Measurements from ENCODE around the gene SPPL3.
"Not testable (repeated sequence)": the region's sequence is repeated elsewhere in the genome, so short reads cannot be mapped to it uniquely, and the experiment has no call there.

Gene SPPL3

GRCh38 chr12:120841525-120841924 is 62.6 kb downstream of the SPPL3 start:
- DNase-seq = no peak

- no peak for DNase-seq
Observed at GRCh38 chr12:120839503-120839902, 64.7 kb downstream of the SPPL3 start.

GRCh38 chr12:120838629-120839383 is 65.4 kb downstream of the SPPL3 start:
- not testable (repeated sequence) for DNase-seq

GRCh38 chr12:120836114-120836684 is 68.0 kb downstream of the SPPL3 start:
- DNase-seq = no peak

GRCh38 chr12:120835657-120836056 is 68.5 kb downstream of the SPPL3 start:
- no peak for DNase-seq

- DNase-seq = no peak
Observed at GRCh38 chr12:120835304-120835612, 68.9 kb downstream of the SPPL3 start.

GRCh38 chr12:120834489-120835303 is 69.5 kb downstream of the SPPL3 start:
- DNase-seq = no peak

GRCh38 chr12:120833849-120834248 is 70.3 kb downstream of the SPPL3 start:
- no peak for DNase-seq

- no peak for DNase-seq
Observed at GRCh38 chr12:120832737-120833136, 71.4 kb downstream of the SPPL3 start.

GRCh38 chr12:120831648-120832267 is 72.4 kb downstream of the SPPL3 start:
- DNase-seq = no peak

- DNase-seq = no peak
Observed at GRCh38 chr12:120830966-120831365, 73.2 kb downstream of the SPPL3 start.

GRCh38 chr12:120830052-120830940 is 73.9 kb downstream of the SPPL3 start:
- no peak for DNase-seq

GRCh38 chr12:120826335-120826734 is 77.8 kb downstream of the SPPL3 start:
- DNase-seq = no peak

GRCh38 chr12:120825337-120825736 is 78.8 kb downstream of the SPPL3 start:
- no peak for DNase-seq

GRCh38 chr12:120822832-120823503 is 81.2 kb downstream of the SPPL3 start:
- DNase-seq = no peak

GRCh38 chr12:120821878-120822277 is 82.3 kb downstream of the SPPL3 start:
- DNase-seq = no peak

- DNase-seq = no peak
Observed at GRCh38 chr12:120820884-120821510, 83.2 kb downstream of the SPPL3 start.

GRCh38 chr12:120818416-120818815 is 85.7 kb downstream of the SPPL3 start:
- no peak for DNase-seq

GRCh38 chr12:120817559-120818330 is 86.4 kb downstream of the SPPL3 start:
- DNase-seq = no peak

- DNase-seq = no peak
Observed at GRCh38 chr12:120816363-120816762, 87.8 kb downstream of the SPPL3 start.
